Measurements from ENCODE around the gene ECT2. TPM values are rescaled to one million over a fixed set of nuclear protein-coding genes. Genes with fewer than 3 reads are reported as not detected.
"Not testable (repeated sequence)": the region's sequence is repeated elsewhere in the genome, so short reads cannot be mapped to it uniquely, and the experiment has no call there.

The ECT2 gene
- total RNA-seq, 1 donor from 2014 or later, result 20.5 TPM

DNA sequence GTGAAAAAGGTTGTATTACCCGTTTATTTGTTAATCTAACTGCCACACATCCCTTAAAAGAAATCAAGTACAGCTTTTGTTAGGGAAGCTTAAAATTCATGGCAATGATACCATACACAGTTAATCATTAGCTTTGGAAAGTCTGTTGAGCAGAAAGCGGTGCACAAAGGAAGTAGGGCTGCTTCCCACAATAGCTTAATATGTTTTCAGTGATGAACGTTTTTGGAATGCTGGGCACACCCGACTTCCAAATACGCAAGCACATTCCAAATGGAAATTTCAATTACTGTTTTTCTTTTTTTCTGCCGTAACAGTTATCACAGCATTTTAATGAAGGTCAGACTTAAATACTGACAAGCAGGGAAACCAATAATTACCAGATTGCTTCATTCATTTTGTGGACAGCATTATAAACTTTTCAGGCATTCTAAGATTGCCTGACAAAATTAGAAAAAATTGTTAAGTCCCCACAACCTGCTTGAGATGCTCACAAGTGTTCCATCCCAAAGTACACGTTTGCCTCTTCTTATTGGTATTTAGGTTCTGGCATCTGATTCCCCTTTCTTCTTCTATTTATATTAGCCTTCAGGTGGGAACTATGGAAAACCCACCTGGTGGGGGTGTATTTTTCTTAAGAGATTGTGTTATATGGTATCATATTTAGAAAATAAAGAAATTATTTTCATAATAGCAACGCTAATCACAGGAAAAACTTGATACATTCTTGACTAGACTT is 1.1 kb upstream of the ECT2 start:
- Histone ChIP-seq H3K36me3 (ENCODE audit: control insufficient read depth, insufficient read depth, low read length) (no peaks in the 10 kb centered on the region), H3K27me3 (ENCODE audit: control insufficient read depth, insufficient read depth, low read length) (no peaks in the 10 kb centered on the region), H3K4me3 (ENCODE audit: low read depth, low read length) (peak overlapping the region; percentile 10)
- DNase-seq (ENCODE audit: low read depth), result peak; percentile 99
- TF ChIP-seq, protein P1, sequence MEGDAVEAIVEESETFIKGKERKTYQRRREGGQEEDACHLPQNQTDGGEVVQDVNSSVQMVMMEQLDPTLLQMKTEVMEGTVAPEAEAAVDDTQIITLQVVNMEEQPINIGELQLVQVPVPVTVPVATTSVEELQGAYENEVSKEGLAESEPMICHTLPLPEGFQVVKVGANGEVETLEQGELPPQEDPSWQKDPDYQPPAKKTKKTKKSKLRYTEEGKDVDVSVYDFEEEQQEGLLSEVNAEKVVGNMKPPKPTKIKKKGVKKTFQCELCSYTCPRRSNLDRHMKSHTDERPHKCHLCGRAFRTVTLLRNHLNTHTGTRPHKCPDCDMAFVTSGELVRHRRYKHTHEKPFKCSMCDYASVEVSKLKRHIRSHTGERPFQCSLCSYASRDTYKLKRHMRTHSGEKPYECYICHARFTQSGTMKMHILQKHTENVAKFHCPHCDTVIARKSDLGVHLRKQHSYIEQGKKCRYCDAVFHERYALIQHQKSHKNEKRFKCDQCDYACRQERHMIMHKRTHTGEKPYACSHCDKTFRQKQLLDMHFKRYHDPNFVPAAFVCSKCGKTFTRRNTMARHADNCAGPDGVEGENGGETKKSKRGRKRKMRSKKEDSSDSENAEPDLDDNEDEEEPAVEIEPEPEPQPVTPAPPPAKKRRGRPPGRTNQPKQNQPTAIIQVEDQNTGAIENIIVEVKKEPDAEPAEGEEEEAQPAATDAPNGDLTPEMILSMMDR (IDR thresholded peaks at IDR 0.05; ENCODE audit: insufficient read depth, low read length, poor library complexity, severe bottlenecking), result no peak

GRCh38 chr3:172750069-172750367 is 508 bp upstream of the ECT2 start:
- TF ChIP-seq, protein P1 (IDR thresholded peaks at IDR 0.05; ENCODE audit: insufficient read depth, low read length, poor library complexity, severe bottlenecking), result no peak
- no peaks in the 10 kb centered on the region for H3K36me3 ChIP-seq (ENCODE audit: control insufficient read depth, insufficient read depth, low read length)
- peak overlapping the region; percentile 41 for H3K4me3 ChIP-seq (ENCODE audit: low read depth, low read length)
- no peaks in the 10 kb centered on the region for H3K27me3 ChIP-seq (ENCODE audit: control insufficient read depth, insufficient read depth, low read length)
- no peak for DNase-seq (ENCODE audit: low read depth)

DNA sequence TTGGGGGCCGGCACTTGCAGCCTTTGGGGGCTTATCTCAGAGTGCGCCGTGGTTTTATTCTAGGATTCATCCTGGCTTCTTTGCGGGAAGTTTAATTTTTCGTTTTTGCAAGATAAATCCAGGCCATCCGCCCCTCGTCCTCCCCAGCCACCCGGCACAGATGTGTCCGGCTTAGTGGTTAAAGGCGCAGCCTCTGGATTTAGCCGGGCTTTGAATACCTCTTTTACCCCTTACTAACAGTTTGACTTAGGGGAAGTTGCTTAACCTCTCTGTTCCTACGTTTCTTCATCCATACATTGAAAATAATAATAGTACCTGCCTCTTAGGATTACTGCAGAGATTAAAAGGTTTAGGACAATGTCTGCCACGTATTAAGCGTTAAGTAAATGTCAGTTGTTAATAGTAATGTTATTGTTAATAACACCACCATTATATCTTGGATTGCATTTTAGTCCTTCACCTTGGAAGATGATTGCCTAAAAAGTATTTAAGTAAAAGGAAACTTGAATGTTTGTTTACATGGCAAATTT is 714 bp downstream of the ECT2 start:
- no peaks in the 10 kb centered on the region for H3K27me3 ChIP-seq (ENCODE audit: control insufficient read depth, insufficient read depth, low read length)
- no peak for DNase-seq (ENCODE audit: low read depth)
- TF ChIP-seq, protein P1 (IDR thresholded peaks at IDR 0.05; ENCODE audit: insufficient read depth, low read length, poor library complexity, severe bottlenecking), result no peak
- no peaks in the 10 kb centered on the region for H3K36me3 ChIP-seq (ENCODE audit: control insufficient read depth, insufficient read depth, low read length)
- H3K4me3 ChIP-seq (ENCODE audit: low read depth, low read length), result peak overlapping the region; percentile 73

- H3K36me3 ChIP-seq (ENCODE audit: control insufficient read depth, insufficient read depth, low read length), result no peaks in the 10 kb centered on the region
- DNase-seq (ENCODE audit: low read depth), result no peak
- H3K4me3 ChIP-seq (ENCODE audit: low read depth, low read length), result peak overlapping the region; percentile 3
- TF ChIP-seq, protein P1 (IDR thresholded peaks at IDR 0.05; ENCODE audit: insufficient read depth, low read length, poor library complexity, severe bottlenecking), result no peak
- H3K27me3 ChIP-seq (ENCODE audit: control insufficient read depth, insufficient read depth, low read length), result no peaks in the 10 kb centered on the region
Observed at GRCh38 chr3:172752651-172753050, 2.1 kb downstream of the ECT2 start.

- Histone ChIP-seq H3K4me3 (ENCODE audit: low read depth, low read length) (peak overlapping the region; percentile 3), H3K36me3 (ENCODE audit: control insufficient read depth, insufficient read depth, low read length) (no peaks in the 10 kb centered on the region), H3K27me3 (ENCODE audit: control insufficient read depth, insufficient read depth, low read length) (no peaks in the 10 kb centered on the region)
- no peak for DNase-seq (ENCODE audit: low read depth)
- TF ChIP-seq, protein P1 (IDR thresholded peaks at IDR 0.05; ENCODE audit: insufficient read depth, low read length, poor library complexity, severe bottlenecking), result no peak
Observed at GRCh38 chr3:172753125-172753524, 2.6 kb downstream of the ECT2 start.

DNA sequence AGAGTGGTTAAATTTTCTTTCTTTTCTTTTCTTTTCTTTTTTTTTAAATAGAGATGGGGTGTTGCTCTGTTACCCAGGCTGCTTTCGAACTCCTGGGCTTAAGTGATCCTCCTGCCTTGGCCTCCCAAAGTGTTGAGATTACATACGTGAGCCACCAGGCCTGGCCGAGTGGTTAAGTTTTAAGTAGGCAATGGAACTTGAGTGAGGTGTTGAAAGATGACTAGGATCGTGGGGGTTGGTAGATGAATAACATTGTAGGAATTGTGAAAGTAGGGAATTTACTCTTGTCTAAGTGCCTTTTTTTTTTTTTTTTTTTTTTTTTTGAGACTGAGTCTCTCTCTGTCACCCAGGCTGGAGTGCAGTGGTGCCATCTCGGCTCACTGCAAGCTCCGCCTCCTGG is 9.9 kb downstream of the ECT2 start:
- H3K36me3 ChIP-seq (ENCODE audit: control insufficient read depth, insufficient read depth, low read length); H3K4me3 ChIP-seq (ENCODE audit: low read depth, low read length); H3K27me3 ChIP-seq (ENCODE audit: control insufficient read depth, insufficient read depth, low read length); DNase-seq (ENCODE audit: low read depth): not testable (repeated sequence)
